GM12878 (cell line): Measurements from ENCODE around the gene ARID3A. TPM values are rescaled to one million over a fixed set of nuclear protein-coding genes. Genes with fewer than 3 reads are reported as not detected.
"Not testable (repeated sequence)": the region's sequence is repeated elsewhere in the genome, so short reads cannot be mapped to it uniquely, and the experiment has no call there.

Experiments used
- ATAC-seq: fragments of 200-7000 bp; cut with Tn5 transposase; 3 replicates; pipeline ENCODE4 v1.9.1; 2020; ENCODE audit warnings: mild to moderate bottlenecking, moderate library complexity
- BruUV-seq: library from RNA; stranded (reverse); fragments of 400-500 nt; replicated peaks from 2 replicates; lab custom pipeline; 2021; lab: Mats Ljungman, UMichigan
- CTCF ChIA-PET: fragments of 300-600 bp; sonication (Branson Sonifier 250); formaldehyde crosslinking; extraction: SDS; loops from one replicate; lab custom pipeline; 2021; ENCODE audit warnings: inconsistent platforms; lab: Yijun Ruan, JAX
- POLR2A ChIA-PET: fragments of 350-600 bp; formaldehyde crosslinking; extraction: SDS; loops from one replicate; lab custom pipeline; 2021; ENCODE audit warnings: inconsistent platforms; lab: Charles Lee
- RAD21 ChIA-PET: fragments of 300-600 bp; sonication (Branson Sonifier 250); formaldehyde crosslinking; loops from one replicate; lab custom pipeline; 2023; ENCODE audit warnings: antibody characterized with exemption; ENCODE audit not compliant: unreplicated experiment; lab: Charles Lee
- SMC1A ChIA-PET: fragments of 300-600 bp; sonication (Branson Sonifier 250); formaldehyde crosslinking; loops from one replicate; lab custom pipeline; 2023; ENCODE audit not compliant: unreplicated experiment, uncharacterized antibody; lab: Charles Lee
- DNase-seq: peaks from one replicate; pipeline ENCODE4 v3.0.0-alpha.2; 2011; ENCODE audit warnings: low read depth, low spot score
- FAIRE-seq: peaks from 3 replicates; lab custom pipeline; 2011; peaks lifted over from hg19 to GRCh38; lab: Jason Lieb, UNC
- H2AFZ ChIP-seq: 2 replicates; pipeline ENCODE4 v1.6.0; 2011; ENCODE audit warnings: low read depth, low read length, control low read depth; ENCODE audit not compliant: control insufficient read depth
- H3K27ac ChIP-seq: 2 replicates; pipeline ENCODE4 v1.5.1; 2011; ENCODE audit warnings: control low read depth; ENCODE audit not compliant: control insufficient read depth, insufficient read depth
- H3K27me3 ChIP-seq, 2 experiments: replicated peaks in 1 of 2; 2 replicates each; pipeline versions ENCODE4 v1.6.0 to v1.6.1; 2011; ENCODE audit warnings: low read length in 1 of 2; ENCODE audit not compliant: control insufficient read depth in 2 of 2, insufficient read depth in 2 of 2
- H3K36me3 ChIP-seq, 2 experiments: 2 replicates each; pipeline ENCODE4 v1.5.1; 2011; ENCODE audit warnings: low read length in 1 of 2; ENCODE audit not compliant: control insufficient read depth in 2 of 2, insufficient read depth in 2 of 2
- H3K4me1 ChIP-seq: 2 replicates; pipeline ENCODE4 v1.6.1; 2011; ENCODE audit warnings: mild to moderate bottlenecking, low read length, moderate library complexity, mixed read lengths; ENCODE audit not compliant: control insufficient read depth, insufficient read depth
- H3K4me2 ChIP-seq: 2 replicates; pipeline ENCODE4 v1.6.0; 2011; ENCODE audit warnings: control low read depth; ENCODE audit not compliant: control insufficient read depth, insufficient read depth
- H3K4me3 ChIP-seq: fragments of 200-600 bp; sonication (generic); 2 replicates; pipeline ENCODE4 v1.5.1; 2016
- H3K79me2 ChIP-seq: 2 replicates; pipeline ENCODE4 v1.6.0; 2011; ENCODE audit warnings: low read length; ENCODE audit not compliant: control insufficient read depth, insufficient read depth
- H3K9ac ChIP-seq: 2 replicates; pipeline ENCODE4 v1.8.0; 2011; ENCODE audit warnings: low read length, control low read depth, mixed read lengths; ENCODE audit not compliant: control insufficient read depth, insufficient read depth
- H3K9me3 ChIP-seq: replicated peaks from 3 replicates; pipeline ENCODE4 v1.5.1; 2011; ENCODE audit warnings: mild to moderate bottlenecking, low read length; ENCODE audit not compliant: control insufficient read depth, insufficient read depth
- H4K20me1 ChIP-seq: 2 replicates; pipeline ENCODE4 v1.6.0; 2011; ENCODE audit not compliant: control insufficient read depth, insufficient read depth
- NKRF ChIP-seq: fragments of 450-650 bp; conservative IDR thresholded peaks from 2 replicates; pipeline ENCODE4 v1.6.1; 2017; ENCODE audit warnings: mild to moderate bottlenecking, moderate library complexity
- POLR2A ChIP-seq: IDR thresholded peaks from 2 replicates; pipeline ENCODE4 v1.6.1; 2011; ENCODE audit warnings: low read depth, mild to moderate bottlenecking, low read length
- SMARCA5 ChIP-seq: fragments of 450-650 bp; IDR thresholded peaks from 2 replicates; pipeline ENCODE4 v1.6.1; 2017; ENCODE audit warnings: mild to moderate bottlenecking
- ZNF24 ChIP-seq: fragments of 450-650 bp; IDR thresholded peaks from 2 replicates; pipeline ENCODE4 v1.6.1; 2017; ENCODE audit warnings: antibody characterized with exemption, mild to moderate bottlenecking
- ZNF592 ChIP-seq: fragments of 450-650 bp; IDR thresholded peaks from 2 replicates; pipeline ENCODE4 v1.6.1; 2017; ENCODE audit warnings: mild to moderate bottlenecking, moderate library complexity
- WGBS: methylation state at CpG from one replicate; pipeline ENCODE4 v1.1.6; 2016; ENCODE audit warnings: low lambda C conversion rate; ENCODE audit not compliant: insufficient replicate concordance, insufficient coverage; ENCODE audit errors: missing lambda C conversion rate; 5-methylcytosine and 5-hydroxymethylcytosine counted together
- in situ Hi-C: fragments of 300-500 bp; cut with MboI; formaldehyde crosslinking; loops from 9 replicates; pipeline ENCODE4 v1.14.3; 2018; ENCODE audit warnings: mixed read lengths
- intact Hi-C: fragments of 100-400 bp; cut with micrococcal nuclease; formaldehyde crosslinking; loops from one replicate; pipeline ENCODE4 v1.14.2; 2022; ENCODE audit not compliant: unreplicated experiment
- polyA plus RNA-seq, 11 experiments: library from polyadenylated mRNA; depleted of rRNA in 4 of 11; unstranded in 6 of 11; stranded (reverse) in 5 of 11; fragments of >200 nt; fragmentation: Nextera tagmentation in 4 of 11; fragmentation: Illumina TruSeq in 1 of 11; extraction: Ambion mirVana in 4 of 11; extraction: Trizol in 1 of 11; gene quantifications; 1 replicate in 1 of 11; 2 replicates in 10 of 11; pipeline versions ENCODE4 v1.2.1 to v1.2.3, GENCODE V29; 2011 to 2016; ENCODE audit warnings: inconsistent platforms in 2 of 11, missing spikeins in 2 of 11, low read depth in 1 of 11
- total RNA-seq, 4 experiments: library from RNA; depleted of rRNA in 3 of 4; stranded (reverse); fragments of >200 nt in 3 of 4; fragmentation: Illumina TruSeq in 1 of 4; extraction: Trizol in 1 of 4; gene quantifications; 2 replicates each; pipeline versions ENCODE4 v1.2.1 to v1.2.3, GENCODE V29; 2013 to 2021

Gene ARID3A
- total and polyA plus RNA-seq, 10 of the 15 experiments (the other 5 are each of a cell fraction or from before 2014, with no cell fraction given): 0.76 to 70.0 (median 16.7) TPM

- TF ChIP-seq ZNF24 (peak; percentile 22; the same call in 1 of the 2 replicates), ZNF592 (0 out of 2 replicates have a peak, but pooled peaks have one; percentile 41), SMARCA5 (peak; percentile 81), POLR2A (peak; percentile 82), NKRF (peak; percentile 91)
Observed at GRCh38 chr19:1020868-1021425, 95.1 kb downstream of the ARID3A start, which contains the start of gene TMEM259 (continued).

GRCh38 chr19:1023883-1024188 is 98.0 kb downstream of the ARID3A start:
- H3K27ac ChIP-seq, H3K9me3 ChIP-seq, intact Hi-C loops, H3K4me2 ChIP-seq, POLR2A ChIA-PET, H2AFZ ChIP-seq, H3K9ac ChIP-seq, H3K4me1 ChIP-seq, RAD21 ChIA-PET, in situ Hi-C loops, H3K36me3 ChIP-seq, DNase-seq, BruUV-seq, H3K4me3 ChIP-seq, H4K20me1 ChIP-seq, FAIRE-seq, H3K27me3 ChIP-seq, ATAC-seq: not testable (repeated sequence)
- 55% methylated on average over 5 of the region's 5 CpGs for WGBS
- H3K79me2 ChIP-seq: peaks cover 52% of the 10 kb centered on the region
- CTCF ChIA-PET: interaction anchor here (1.3 kb wide), 1 partner anchor 217 kb away, joined by 3 read pairs; the partner anchor contains the start of gene ATP5F1D
- SMC1A ChIA-PET: interaction anchor here (0.6 to 1.3 kb wide), 2 partner anchors 79 to 176 kb away, joined by 3 read pairs; no protein-coding TSS in a partner anchor

- in situ Hi-C loops, H3K4me1 ChIP-seq, H3K4me2 ChIP-seq, DNase-seq, H3K27ac ChIP-seq, H4K20me1 ChIP-seq, BruUV-seq, H3K27me3 ChIP-seq, H3K4me3 ChIP-seq, intact Hi-C loops, H3K36me3 ChIP-seq, H2AFZ ChIP-seq, ATAC-seq, FAIRE-seq, H3K9ac ChIP-seq, H3K9me3 ChIP-seq: not testable (repeated sequence)
- SMC1A ChIA-PET: interaction anchor here (0.6 kb wide), 2 partner anchors 61 to 102 kb away, joined by 4 read pairs; no protein-coding TSS in a partner anchor
- CTCF ChIA-PET: interaction anchor here (0.6 kb wide), 1 partner anchor 29 kb away, joined by 3 read pairs; no protein-coding TSS in a partner anchor
- peaks cover 50% of the 10 kb centered on the region for H3K79me2 ChIP-seq
- RAD21 ChIA-PET: interaction anchor here (1.4 to 4.9 kb wide), 3 partner anchors 13 to 105 kb away, joined by 3 to 39 read pairs (median 8); partner anchors contain the start of gene ABCA7
- POLR2A ChIA-PET: interaction anchor here (0.7 to 4.7 kb wide), 4 partner anchors 14 to 165 kb away, joined by 3 to 83 read pairs (median 13); partner anchors contain the start of genes ABCA7 and ARHGAP45
- WGBS: 20% methylated on average over 6 of the region's 6 CpGs
Observed at GRCh38 chr19:1025080-1025479, 99.2 kb downstream of the ARID3A start.
